ENCODE measurements around the gene NAA80.

The NAA80 gene

GRCh38 chr3:50266017-50266416, 33.2 kb downstream of the NAA80 start:
- ATAC-seq, result no peak
- no peak for TF ChIP-seq ZFP30 (CRISPR knock-in tag; IDR thresholded peaks at IDR 0.05)
- no peak for TF ChIP-seq ZC3H10 (CRISPR knock-in tag; IDR thresholded peaks at IDR 0.05)
- no peak for TF ChIP-seq PATZ1 (CRISPR knock-in tag; IDR thresholded peaks at IDR 0.05; ENCODE audit: borderline replicate concordance)
- TF ChIP-seq GLIS3 (CRISPR knock-in tag; IDR thresholded peaks at IDR 0.05), result no peak
- TF ChIP-seq BACH2 (CRISPR knock-in tag; IDR thresholded peaks at IDR 0.05; ENCODE audit: borderline replicate concordance), result no peak
- TF ChIP-seq ZNF565 (CRISPR knock-in tag; conservative IDR thresholded peaks at IDR 0.05; ENCODE audit: low read depth), result no peak
- no peak for TF ChIP-seq ISL1 (CRISPR knock-in tag; IDR thresholded peaks at IDR 0.05)
- TF ChIP-seq ZNF8 (CRISPR knock-in tag; IDR thresholded peaks at IDR 0.05), result no peak
- no peak for TF ChIP-seq POU6F1 (CRISPR knock-in tag; IDR thresholded peaks at IDR 0.05; ENCODE audit: borderline replicate concordance, low read depth)

GRCh38 chr3:50265571-50265970, 33.6 kb downstream of the NAA80 start:
- TF ChIP-seq ZFP3 (CRISPR knock-in tag; IDR thresholded peaks at IDR 0.05) (no peak), ESRRG (CRISPR knock-in tag; IDR thresholded peaks at IDR 0.05) (no peak), POU6F1 (CRISPR knock-in tag; IDR thresholded peaks at IDR 0.05; ENCODE audit: borderline replicate concordance, low read depth) (no peak), ISL1 (CRISPR knock-in tag; IDR thresholded peaks at IDR 0.05) (no peak), ZNF8 (CRISPR knock-in tag; IDR thresholded peaks at IDR 0.05) (no peak), ZFP30 (CRISPR knock-in tag; IDR thresholded peaks at IDR 0.05) (no peak), ZC3H10 (CRISPR knock-in tag; IDR thresholded peaks at IDR 0.05) (no peak), RARB (CRISPR knock-in tag; IDR thresholded peaks at IDR 0.05) (no peak), ZNF565 (CRISPR knock-in tag; conservative IDR thresholded peaks at IDR 0.05; ENCODE audit: low read depth) (no peak), OSR1 (CRISPR knock-in tag; IDR thresholded peaks at IDR 0.05) (no peak), TOX (CRISPR knock-in tag; IDR thresholded peaks at IDR 0.05; ENCODE audit: borderline replicate concordance) (no peak)
- ATAC-seq, result no peak

DNA sequence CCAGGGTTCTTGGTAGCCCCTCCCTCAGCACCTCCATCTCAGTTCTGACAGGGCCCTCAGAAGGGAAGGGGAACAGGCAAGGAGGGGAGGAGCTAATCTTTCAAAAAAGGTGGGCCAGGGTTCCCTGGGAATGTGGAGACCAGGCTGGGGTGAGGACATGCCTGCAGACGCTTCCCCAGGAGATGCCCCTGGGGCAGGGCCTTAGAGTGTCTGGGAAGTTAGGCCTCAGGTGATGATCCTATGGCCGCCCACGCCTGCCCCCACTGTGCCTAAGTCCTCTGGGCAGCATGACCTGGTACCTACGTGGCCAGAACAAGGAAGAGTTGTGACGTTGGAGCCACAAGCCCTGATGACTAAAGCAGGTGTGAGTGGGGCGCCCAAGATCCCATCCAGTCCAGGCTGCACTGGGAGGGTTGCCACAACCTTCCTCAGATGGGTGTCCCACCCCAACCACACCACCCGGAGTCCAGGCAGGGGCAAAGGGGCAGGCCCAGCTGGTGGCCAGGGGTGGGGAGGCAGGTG, 34.2 kb downstream of the NAA80 start:
- no peak for TF ChIP-seq ZNF565 (CRISPR knock-in tag; conservative IDR thresholded peaks at IDR 0.05; ENCODE audit: low read depth)
- no peak for TF ChIP-seq SNAI2 (CRISPR knock-in tag; IDR thresholded peaks at IDR 0.05)
- TF ChIP-seq ESRRG (CRISPR knock-in tag; IDR thresholded peaks at IDR 0.05), result no peak
- 0 out of 2 replicates have a peak, but pooled peaks have one; percentile 22 for TF ChIP-seq ZFP3 (CRISPR knock-in tag; IDR thresholded peaks at IDR 0.05)
- no peak for TF ChIP-seq POU6F1 (CRISPR knock-in tag; IDR thresholded peaks at IDR 0.05; ENCODE audit: borderline replicate concordance, low read depth)
- ATAC-seq, result no peak

DNA sequence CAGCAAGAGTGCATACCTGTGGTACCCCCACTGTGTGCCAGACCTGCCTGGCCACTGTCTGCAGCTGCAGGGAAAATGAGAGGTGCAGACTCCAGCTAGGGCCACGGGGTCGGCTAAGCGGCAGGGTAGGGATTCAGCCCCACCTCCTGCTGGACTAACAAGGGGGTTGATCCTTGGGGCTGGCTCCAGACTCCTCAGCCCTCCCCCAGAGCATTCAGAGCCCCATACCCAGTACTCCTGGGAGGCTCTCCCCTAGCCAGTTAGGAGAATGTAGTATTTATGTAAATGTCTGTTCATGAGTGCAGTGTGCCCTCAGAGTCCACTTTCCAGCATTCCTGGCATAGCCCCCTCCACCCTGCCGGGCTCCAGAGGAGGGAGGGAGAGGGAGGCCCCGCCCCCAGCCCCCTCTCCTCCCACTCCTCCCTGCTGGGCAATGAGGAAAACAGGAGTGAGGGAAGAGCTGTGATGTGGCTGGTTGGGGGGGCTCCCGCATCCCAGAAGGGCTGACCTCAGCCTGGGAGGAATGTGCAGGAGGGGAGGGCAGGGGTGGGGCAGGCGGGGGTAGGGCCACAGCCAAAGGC, 34.7 kb downstream of the NAA80 start:
- peak; percentile 64 for ATAC-seq
- TF ChIP-seq, protein P1, sequence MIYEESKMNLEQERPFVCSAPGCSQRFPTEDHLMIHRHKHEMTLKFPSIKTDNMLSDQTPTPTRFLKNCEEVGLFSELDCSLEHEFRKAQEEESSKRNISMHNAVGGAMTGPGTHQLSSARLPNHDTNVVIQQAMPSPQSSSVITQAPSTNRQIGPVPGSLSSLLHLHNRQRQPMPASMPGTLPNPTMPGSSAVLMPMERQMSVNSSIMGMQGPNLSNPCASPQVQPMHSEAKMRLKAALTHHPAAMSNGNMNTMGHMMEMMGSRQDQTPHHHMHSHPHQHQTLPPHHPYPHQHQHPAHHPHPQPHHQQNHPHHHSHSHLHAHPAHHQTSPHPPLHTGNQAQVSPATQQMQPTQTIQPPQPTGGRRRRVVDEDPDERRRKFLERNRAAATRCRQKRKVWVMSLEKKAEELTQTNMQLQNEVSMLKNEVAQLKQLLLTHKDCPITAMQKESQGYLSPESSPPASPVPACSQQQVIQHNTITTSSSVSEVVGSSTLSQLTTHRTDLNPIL (CRISPR knock-in tag; IDR thresholded peaks at IDR 0.05; ENCODE audit: low read depth), result 0 out of 2 replicates have a peak, but pooled peaks have one; percentile 10
- TF ChIP-seq CSRNP3 (CRISPR knock-in tag; IDR thresholded peaks at IDR 0.05) (no peak), PATZ1 (CRISPR knock-in tag; IDR thresholded peaks at IDR 0.05; ENCODE audit: borderline replicate concordance) (peak; percentile 94)

Measured in SK-N-SH treated with all-trans-retinoic acid at 6 μM for 48 hours (cell line).